Uterus (tissue), 2 donors: ENCODE results near the gene FKTN.

ENCODE experiments used
- CTCF ChIP-seq, 4 experiments: fragments of 200-600 bp in 2 of 4; fragments of 450-650 bp in 2 of 4; sonication (generic) in 2 of 4; IDR thresholded peaks; one replicate each; pipeline ENCODE4 v1.5.1; 2016 to 2019; ENCODE audit warnings: antibody characterized with exemption in 4 of 4, mild to moderate bottlenecking in 2 of 4, moderate library complexity in 1 of 4
- POLR2A ChIP-seq, 2 donors: fragments of 450-650 bp; IDR thresholded peaks; one replicate each; pipeline ENCODE4 v1.6.1; 2016; ENCODE audit warnings: antibody characterized with exemption in 2 of 2, mild to moderate bottlenecking in 1 of 2, moderate library complexity in 1 of 2

GRCh38 chr9:105678781-105679180, 120.8 kb downstream of the FKTN start:
- TF ChIP-seq CTCF (IDR thresholded peaks at IDR 0.05) (no peak), POLR2A (IDR thresholded peaks at IDR 0.05) (no peak)
